GM23338 (cell line): ENCODE data around the gene S100A6.

Experiments
- CREB1 ChIP-seq: fragments of 250-450 bp; sonication (Bioruptor Pico); IDR thresholded peaks from 2 replicates; pipeline ENCODE4 v1.5.0; 2020; ENCODE audit warnings: low read depth, mild to moderate bottlenecking, moderate library complexity
- CTCF ChIP-seq, 2 experiments: fragments of 200-600 bp in 1 of 2; sonication (generic) in 1 of 2; conservative IDR thresholded peaks; 2 replicates each; pipeline versions ENCODE4 v1.5.1 to v1.6.1; 2016 to 2017; ENCODE audit warnings: antibody characterized with exemption in 2 of 2, low read depth in 2 of 2, mild to moderate bottlenecking in 2 of 2, moderate library complexity in 1 of 2
- EZH2 ChIP-seq: fragments of 200-600 bp; sonication (generic); IDR thresholded peaks from one replicate; pipeline ENCODE4 v1.8.0; 2017; ENCODE audit warnings: antibody characterized with exemption, mild to moderate bottlenecking, low read depth; ENCODE audit not compliant: unreplicated experiment
- EZH2phosphoT487 ChIP-seq: fragments of 200-600 bp; sonication (generic); IDR thresholded peaks from one replicate; pipeline ENCODE4 v1.8.1; 2018; ENCODE audit warnings: antibody characterized with exemption; ENCODE audit not compliant: unreplicated experiment
- JUNB ChIP-seq: IDR thresholded peaks from one replicate; pipeline ENCODE4 v1.6.1; 2016; ENCODE audit warnings: antibody characterized with exemption; ENCODE audit not compliant: unreplicated experiment
- POLR2AphosphoS5 ChIP-seq: IDR thresholded peaks from 2 replicates; pipeline ENCODE4 v1.6.1; 2016; ENCODE audit warnings: antibody characterized with exemption, low read depth
- REST ChIP-seq: IDR thresholded peaks from one replicate; pipeline ENCODE4 v1.6.1; 2018; ENCODE audit warnings: antibody characterized with exemption; ENCODE audit not compliant: unreplicated experiment
- STAT1 ChIP-seq: IDR thresholded peaks from one replicate; pipeline ENCODE4 v1.6.1; 2016; ENCODE audit warnings: antibody characterized with exemption; ENCODE audit not compliant: unreplicated experiment
- ZNF331 ChIP-seq: fragments of 250-450 bp; sonication (Bioruptor Pico); IDR thresholded peaks from 2 replicates; pipeline ENCODE4 v1.5.0; 2020; ENCODE audit warnings: low read depth, mild to moderate bottlenecking, moderate library complexity
- TF ChIP-seq, protein P1 (sequence below): fragments of 250-450 bp; sonication (Bioruptor Pico); IDR thresholded peaks from 2 replicates; pipeline ENCODE4 v1.5.0; 2020; ENCODE audit warnings: mild to moderate bottlenecking, moderate library complexity

DNA sequence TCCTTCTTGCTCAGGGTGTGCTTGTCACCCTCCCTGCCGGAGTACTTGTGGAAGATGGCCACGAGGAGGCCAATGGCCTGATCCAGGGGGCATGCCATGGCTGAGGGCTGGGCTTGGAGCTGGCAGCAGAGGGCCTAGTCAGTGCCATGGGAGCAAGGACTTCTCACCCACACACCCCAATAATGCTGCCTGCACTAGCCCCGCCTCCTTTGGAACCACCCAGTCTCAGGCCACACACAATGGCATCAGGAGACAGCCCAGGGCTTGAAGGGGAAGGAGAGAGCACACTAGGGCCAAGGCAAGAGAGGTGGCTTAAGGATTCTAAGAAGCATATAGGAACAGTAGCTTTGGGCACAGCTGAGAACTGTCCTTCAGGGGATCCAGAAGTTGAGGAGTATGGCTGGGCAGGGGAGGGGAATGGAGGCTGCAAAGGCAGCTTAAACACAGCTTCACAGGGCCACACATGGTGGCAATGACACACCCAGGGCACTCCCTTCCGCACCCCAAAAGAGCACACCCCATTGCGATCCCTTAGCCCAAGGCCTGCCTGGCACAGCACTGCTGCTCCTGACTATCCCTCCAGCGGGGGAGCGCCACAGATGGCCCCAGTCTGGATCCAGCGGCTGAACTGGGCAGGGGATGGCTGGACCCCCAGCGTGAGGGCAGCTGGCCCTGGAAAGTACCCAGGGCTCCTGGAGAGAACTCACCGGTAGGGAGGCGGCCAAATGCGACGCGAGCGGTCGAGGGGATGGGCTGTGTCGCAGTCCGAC, at the start of gene S100A6:
- TF ChIP-seq CTCF (conservative IDR thresholded peaks at IDR 0.05; ENCODE audit: low read depth in 2 of 2) (no peak), EZH2 (no peak), CREB1 (no peak), REST (no peak), POLR2AphosphoS5 (no peak), EZH2phosphoT487 (no peak), STAT1 (no peak), JUNB (no peak), ZNF331 (CRISPR knock-in tag) (no peak)
- TF ChIP-seq, protein P1, sequence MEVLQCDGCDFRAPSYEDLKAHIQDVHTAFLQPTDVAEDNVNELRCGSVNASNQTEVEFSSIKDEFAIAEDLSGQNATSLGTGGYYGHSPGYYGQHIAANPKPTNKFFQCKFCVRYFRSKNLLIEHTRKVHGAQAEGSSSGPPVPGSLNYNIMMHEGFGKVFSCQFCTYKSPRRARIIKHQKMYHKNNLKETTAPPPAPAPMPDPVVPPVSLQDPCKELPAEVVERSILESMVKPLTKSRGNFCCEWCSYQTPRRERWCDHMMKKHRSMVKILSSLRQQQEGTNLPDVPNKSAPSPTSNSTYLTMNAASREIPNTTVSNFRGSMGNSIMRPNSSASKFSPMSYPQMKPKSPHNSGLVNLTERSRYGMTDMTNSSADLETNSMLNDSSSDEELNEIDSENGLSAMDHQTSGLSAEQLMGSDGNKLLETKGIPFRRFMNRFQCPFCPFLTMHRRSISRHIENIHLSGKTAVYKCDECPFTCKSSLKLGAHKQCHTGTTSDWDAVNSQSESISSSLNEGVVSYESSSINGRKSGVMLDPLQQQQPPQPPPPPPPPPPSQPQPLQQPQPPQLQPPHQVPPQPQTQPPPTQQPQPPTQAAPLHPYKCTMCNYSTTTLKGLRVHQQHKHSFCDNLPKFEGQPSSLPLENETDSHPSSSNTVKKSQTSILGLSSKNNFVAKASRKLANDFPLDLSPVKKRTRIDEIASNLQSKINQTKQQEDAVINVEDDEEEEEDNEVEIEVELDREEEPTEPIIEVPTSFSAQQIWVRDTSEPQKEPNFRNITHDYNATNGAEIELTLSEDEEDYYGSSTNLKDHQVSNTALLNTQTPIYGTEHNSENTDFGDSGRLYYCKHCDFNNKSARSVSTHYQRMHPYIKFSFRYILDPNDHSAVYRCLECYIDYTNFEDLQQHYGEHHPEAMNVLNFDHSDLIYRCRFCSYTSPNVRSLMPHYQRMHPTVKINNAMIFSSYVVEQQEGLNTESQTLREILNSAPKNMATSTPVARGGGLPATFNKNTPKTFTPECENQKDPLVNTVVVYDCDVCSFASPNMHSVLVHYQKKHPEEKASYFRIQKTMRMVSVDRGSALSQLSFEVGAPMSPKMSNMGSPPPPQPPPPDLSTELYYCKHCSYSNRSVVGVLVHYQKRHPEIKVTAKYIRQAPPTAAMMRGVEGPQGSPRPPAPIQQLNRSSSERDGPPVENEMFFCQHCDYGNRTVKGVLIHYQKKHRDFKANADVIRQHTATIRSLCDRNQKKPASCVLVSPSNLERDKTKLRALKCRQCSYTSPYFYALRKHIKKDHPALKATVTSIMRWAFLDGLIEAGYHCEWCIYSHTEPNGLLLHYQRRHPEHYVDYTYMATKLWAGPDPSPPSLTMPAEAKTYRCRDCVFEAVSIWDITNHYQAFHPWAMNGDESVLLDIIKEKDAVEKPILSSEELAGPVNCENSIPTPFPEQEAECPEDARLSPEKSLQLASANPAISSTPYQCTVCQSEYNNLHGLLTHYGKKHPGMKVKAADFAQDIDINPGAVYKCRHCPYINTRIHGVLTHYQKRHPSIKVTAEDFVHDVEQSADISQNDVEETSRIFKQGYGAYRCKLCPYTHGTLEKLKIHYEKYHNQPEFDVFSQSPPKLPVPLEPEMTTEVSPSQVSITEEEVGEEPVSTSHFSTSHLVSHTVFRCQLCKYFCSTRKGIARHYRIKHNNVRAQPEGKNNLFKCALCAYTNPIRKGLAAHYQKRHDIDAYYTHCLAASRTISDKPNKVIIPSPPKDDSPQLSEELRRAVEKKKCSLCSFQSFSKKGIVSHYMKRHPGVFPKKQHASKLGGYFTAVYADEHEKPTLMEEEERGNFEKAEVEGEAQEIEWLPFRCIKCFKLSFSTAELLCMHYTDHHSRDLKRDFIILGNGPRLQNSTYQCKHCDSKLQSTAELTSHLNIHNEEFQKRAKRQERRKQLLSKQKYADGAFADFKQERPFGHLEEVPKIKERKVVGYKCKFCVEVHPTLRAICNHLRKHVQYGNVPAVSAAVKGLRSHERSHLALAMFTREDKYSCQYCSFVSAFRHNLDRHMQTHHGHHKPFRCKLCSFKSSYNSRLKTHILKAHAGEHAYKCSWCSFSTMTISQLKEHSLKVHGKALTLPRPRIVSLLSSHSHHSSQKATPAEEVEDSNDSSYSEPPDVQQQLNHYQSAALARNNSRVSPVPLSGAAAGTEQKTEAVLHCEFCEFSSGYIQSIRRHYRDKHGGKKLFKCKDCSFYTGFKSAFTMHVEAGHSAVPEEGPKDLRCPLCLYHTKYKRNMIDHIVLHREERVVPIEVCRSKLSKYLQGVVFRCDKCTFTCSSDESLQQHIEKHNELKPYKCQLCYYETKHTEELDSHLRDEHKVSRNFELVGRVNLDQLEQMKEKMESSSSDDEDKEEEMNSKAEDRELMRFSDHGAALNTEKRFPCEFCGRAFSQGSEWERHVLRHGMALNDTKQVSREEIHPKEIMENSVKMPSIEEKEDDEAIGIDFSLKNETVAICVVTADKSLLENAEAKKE (CRISPR knock-in tag) = no peak
